ENCODE measurements around the gene GPR132.
A peak's percentile ranks its signal among the peaks of the same experiment; 100 is the strongest.
"Not testable (repeated sequence)": the region's sequence is repeated elsewhere in the genome, so short reads cannot be mapped to it uniquely, and the experiment has no call there.

GPR132 gene

DNA sequence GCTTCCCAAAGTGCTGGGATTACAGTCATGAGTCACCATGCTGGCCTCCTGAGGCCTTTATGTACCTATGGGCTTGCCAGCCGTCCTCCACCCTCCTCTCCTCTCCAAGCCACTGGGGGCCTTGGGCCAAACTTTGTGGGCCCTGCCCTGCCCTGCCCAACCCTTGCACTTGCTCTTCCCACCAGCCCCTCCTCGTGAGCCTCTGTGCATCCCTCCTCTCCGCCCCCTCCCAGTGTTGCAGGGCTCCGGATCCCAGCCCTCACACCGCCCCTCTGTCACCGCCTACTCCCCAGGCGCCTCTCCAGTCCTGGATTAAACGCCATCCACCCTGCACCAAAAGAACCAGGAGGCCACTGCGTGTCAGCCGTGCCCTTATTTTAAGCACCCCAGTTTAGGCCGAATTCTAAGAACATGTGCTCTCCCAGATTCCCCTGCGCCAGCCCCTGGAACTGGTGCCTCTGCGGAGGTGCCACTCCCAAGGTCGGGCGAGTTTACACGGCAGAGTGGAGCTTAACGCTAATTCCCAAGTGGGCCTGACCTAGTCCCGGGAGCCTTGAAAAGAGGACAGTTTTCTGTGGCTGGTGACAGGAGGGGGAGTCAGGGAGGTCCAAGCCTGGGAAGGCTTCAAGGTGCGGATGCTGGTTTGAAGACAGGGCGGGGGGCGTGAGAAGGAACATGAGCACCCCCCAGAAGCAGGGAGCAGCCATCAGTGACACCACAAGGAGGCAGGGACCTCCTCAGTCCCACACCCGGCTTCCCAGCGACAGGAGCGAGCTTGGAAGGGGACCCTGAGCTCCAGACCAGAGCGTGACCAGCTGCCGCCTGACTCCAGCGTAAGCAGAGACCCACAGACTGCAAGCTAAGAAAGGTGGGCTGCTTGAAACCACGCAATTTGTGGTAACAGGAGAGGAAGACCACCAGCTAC, 23.1 kb downstream of the GPR132 start:
- no peak for DNase-seq (ENCODE audit: low spot score)

DNA sequence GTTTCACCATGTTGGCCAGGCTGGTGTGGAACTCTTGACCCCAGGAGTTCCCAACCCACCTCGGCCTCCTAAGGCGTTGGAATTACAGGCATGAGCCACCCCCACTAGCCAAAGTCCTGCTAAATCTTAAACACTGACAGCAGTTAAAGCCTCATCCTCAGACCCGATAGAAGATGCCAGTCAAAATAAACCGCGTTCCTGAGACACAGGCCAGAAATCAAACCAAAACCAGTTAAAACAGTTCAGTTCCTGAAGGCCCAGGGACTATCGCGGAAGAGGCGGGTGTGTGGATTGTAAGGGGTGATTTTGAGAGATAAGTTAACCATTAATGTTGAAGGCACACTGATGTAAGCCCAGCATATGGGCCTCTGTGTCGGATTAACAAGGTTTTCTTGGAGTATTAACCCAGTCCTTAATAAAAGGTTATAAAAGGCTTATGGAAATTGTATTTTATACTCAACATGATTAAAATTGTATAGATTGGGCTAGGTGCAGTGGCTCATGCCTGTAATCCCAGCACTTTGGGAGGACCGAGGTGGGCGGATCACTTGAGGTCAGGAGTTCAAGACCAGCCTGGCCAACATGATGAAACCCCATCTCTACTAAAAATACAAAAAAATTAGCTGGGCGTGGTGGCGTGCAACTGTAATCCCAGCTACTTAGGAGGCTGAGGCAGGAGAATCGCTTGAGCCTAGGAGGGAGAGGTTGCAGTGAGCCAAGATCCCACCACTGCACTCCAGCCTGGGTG, 25.6 kb downstream of the GPR132 start:
- no peak for DNase-seq (ENCODE audit: low spot score)

DNA sequence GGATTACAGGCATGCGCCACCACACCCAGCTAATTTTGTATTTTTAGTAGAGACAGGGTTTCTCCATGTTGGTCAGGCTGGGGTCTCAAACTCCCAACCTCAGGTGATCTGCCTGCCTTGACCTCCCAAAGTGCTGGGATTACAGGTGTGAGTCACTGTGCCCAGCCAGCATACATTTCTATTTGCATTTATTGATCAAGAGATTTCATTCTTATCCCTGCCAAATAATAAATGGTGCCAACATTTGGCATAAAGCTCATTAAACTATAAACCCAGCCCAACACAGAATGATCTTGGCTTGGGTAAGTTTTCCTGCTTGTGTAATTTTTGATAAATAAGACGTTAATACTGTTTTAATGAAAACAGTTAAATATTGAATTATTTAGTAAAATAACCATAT, 29.6 kb downstream of the GPR132 start:
- DNase-seq (ENCODE audit: low spot score): not testable (repeated sequence)

DNA sequence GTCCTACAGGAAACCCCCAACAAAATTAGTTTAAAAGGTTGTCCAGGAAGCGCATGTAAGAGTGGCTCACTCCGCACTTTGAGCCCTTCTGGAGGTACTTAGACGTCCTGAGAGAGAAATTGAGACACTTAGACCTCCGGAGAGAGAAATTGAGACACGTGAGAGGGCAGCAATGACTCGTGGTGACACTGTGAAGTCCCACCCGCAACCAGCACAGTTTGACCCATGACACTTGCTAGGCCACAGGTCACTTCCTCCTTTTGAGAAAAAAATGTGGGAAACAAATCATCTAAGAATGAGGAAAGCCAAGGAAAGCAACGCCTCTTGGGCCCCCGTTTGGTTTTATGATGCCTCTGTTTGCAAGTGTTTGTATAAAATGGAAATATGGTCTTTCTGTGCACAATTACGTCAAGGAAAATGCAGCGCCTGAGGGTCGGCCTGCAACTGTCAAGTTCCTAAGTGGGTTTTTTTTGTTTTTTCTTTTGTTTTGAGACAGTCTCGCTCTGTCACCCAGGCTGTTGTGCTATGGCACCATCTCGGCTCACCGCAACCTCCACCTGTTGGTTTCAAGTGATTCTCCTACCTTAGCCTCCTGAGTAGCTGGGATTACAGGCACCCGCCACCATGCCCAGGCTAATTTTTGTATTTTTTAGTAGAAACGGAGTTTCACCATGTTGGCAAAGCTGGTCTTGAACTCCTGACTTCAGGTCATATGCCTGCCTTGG, 30.8 kb downstream of the GPR132 start:
- no peak for DNase-seq (ENCODE audit: low spot score)

DNA sequence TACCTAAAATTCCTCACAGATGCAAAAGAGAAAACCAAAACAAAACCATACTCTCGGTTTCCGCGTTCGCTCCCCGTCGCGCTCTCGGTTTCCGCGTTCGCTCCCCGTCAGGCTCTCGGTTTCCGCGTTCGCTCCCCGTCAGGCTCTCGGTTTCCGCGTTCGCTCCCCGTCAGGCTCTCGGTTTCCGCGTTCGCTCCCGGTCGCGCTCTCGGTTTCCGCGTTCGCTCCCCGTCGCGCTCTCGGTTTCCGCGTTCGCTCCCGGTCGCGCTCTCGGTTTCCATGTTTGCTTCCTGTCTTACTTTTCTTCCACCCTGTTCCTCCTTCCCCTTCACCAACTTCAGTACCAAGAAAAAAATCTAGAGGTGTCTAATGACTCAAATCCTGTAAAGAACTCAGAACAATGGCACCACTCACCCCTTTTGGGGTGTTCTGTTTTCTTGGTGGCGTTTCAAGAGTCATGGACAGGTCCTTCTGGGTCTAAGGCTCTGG, 31.8 kb downstream of the GPR132 start:
- DNase-seq (ENCODE audit: low spot score): not testable (repeated sequence)

DNA sequence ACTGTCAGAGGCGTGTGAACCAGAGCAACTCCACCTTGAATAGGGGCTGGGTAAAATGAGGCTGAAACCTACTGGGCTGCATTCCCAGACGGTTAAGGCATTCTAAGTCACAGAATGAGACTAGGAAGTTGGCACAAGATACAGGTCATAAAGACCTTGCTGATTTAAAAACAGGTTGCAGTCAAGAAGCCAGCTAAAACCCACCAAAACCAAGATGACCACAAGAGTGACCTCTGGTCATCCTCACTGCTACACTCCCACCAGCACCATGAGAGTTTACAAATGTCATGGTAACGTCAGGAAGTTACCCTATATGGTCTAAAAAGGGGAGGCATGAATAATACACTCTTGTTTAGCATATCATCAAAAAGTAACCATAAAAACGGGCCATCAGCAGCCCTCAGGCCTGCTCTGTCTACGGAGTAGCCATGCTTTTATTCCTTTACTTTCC, 32.8 kb downstream of the GPR132 start:
- DNase-seq (ENCODE audit: low spot score): not testable (repeated sequence)

DNA sequence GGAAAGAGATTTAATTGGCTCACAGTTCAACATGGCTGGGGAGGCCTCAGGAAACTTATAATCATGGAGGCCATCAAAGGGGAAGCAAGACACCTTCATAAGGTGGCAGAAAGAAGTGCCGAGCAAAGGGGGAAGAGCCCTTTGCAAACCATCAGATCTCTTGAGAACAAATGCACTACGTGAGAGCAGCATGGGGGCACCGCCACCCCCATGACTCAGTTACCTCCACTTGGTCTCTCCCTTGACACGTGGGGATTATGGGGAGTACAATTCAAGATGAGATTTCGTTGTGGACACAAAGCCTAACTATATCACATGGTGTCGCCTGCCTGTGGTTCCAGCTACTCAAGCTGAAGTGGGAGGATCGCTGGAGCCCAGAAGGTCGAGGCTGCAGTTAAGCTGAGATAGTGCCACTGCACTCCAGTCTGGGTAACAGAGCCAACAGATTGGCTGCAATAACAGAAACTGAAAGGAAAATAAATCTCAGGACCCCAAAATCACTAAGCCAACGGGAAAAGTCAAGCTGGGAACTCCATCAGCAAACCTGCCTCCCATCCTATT, 34.3 kb downstream of the GPR132 start:
- no peak for DNase-seq (ENCODE audit: low spot score)

DNA sequence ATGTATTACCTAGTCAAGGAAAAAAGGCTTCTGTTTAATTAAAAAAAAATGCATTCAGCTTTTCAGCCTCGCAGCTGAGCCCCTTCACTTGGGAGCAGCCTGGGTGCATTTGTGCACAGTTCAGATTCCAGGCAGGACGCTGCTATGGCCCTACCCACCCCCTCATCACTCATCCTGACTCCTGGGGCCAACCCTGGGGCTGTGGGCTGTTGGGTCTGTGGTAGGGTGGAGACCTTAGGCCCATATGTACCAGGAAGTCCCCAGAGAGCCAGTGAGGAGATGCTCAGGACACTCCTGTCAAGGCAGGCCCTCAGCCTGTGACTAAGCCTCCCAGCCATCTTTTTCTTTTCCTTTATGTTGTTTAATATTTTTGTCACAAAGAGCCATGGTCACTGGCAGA, 35.0 kb downstream of the GPR132 start:
- no peak for DNase-seq (ENCODE audit: low spot score)

DNA sequence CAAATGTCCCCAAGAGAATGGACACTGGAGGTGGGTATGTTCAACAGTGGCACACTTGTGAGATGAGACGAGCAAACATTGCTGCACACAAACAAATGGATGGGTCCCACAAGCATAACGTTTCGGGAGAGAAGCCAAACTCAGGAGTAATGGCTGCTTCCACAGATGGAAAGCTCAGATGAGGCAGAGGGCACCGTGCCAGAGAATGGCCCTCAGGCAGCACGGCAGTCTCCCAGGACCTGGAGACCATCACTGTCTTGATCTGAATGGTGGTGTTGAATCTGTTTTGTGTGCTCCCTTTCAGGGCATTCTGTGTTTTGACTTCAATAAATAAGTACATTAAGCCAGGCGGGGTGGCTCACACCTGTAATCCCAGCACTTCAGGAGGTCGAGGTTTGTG, 35.8 kb downstream of the GPR132 start:
- no peak for DNase-seq (ENCODE audit: low spot score)

DNA sequence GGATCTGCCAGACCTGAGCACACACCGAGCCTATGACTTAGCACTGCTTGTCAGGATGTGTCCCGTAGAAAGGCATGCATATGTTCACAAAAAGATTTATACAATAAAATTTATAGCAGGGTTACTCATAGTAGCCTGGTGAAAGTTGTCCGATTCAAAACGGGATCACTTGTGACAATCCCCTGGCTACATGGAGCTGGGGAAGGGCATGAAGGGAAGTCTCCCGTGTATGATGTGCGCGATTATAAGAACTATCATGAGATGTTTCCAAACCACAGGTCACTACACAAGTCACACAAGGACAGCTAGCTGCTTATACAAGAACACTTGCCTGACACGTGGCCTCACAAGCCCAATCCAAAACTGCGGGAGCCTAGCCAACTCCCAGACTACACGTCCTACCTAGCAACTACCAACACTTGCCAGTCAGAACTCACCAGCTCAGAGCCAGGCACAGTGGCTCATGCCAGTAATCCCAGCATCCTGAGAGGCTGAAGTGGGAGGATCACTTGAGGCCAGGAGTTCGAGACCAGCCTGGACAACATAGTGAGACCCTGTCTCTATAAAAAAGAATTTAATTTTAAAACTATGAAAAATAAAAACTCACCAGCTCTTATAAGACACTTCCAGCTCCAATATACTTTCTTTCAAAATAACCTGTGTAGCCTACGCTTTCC, 36.8 kb downstream of the GPR132 start:
- DNase-seq (ENCODE audit: low spot score): no peak

DNA sequence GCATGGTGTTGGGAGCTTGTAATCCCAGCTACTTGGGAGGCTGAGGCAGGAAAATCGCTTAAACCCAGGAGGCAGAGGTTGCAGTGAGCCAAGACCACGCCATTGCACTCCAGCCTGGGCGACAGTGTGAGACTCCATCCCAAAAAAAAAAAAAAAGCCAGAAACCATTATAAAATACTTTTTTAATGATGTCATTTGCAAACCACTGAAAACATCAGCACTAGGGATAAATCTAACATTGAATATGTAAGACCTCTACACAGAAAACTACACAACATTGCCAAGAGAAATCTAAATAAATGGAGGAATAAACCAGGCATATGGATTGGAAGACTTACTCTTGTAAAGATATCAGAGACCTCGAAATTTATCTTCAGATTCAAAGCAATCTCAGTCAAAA, 37.5 kb downstream of the GPR132 start:
- DNase-seq (ENCODE audit: low spot score): not testable (repeated sequence)

DNA sequence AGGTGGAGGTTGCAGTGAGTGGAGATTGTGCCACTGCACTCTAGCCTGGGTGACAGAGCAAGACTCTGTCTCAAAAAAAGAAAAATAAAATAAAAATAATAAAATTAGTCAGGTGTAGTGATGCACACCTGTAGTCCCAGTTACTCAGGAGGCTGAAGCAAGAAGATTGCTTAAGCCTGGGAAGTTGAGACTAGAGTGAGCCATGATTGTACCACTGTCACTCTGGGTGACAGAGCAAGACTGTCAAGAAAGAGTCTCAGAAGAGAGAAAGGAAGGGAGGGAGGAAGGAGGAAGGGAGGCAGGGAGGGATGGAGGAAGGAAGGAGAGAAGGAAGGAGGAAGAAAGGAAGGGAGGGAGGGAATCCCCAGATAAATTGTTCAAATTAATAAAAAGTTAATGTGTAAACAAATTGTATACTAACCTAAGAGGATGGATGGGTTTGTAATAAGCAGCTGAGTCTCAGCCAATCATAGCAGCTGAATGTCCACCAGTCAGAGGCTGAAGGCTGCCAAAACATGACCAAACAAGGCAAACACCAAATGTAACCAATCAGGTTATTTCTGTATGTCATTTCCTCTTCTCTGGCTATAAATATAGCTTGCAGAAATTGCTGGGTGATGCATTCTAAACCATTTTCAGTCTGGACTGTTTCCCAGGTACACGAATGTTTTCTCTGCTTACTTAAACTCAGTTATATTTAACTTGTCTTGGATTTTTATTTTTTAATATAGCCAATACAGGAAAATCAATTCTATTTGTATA, 38.2 kb downstream of the GPR132 start:
- no peak for DNase-seq (ENCODE audit: low spot score)

DNA sequence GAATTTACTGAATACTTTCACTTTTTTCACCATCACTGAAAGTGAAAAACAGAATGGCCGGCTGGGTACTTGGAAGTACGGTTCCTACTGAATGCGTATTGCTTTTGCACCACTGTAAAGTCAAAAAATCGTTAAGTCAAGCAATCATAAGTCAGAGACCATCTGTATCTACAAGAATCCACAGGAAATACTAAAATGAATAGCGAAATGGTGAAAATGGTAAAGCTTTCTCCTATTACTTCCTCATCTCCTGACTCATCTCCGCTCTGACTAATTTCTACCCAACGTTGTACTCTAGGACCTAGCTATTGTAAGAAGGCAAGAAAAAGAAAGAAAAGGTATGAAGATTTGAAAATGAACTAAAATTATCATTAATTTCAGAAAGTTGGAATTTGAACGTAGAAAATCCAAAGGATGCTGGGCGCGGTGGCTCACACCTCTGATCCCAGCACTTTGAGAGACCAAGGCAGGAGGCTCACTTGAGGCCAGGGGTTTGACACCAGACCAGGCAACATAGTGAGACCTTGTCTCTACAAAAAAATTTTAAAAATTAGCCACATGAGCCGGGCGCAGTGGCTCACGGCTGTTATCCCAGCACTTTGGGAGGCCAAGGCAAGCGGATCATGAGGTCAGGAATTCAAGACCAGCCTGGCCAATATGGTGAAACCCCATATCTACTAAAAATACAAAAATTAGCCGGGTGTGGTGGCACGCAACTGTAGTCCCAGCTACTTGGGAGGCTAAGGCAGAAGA, 39.0 kb downstream of the GPR132 start:
- DNase-seq (ENCODE audit: low spot score): peak; percentile 90

DNA sequence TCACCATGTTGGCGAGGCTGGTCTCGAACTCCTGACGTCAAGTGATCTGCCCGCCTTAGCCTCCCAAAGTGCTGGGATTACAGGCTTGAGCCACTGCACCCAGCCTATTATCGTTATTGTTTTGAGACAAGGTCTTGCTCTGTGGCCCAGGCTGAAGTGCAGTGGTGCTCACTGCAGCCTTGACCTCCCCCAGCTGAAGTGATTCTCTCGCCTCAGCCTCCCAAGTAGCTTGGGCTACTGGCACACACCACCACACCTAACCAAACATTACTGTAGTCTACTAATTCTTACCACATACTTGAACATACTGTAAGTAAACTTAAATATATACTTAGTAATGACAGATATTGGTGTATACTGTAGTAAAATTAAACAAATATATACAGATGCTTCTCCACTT, 39.8 kb downstream of the GPR132 start:
- DNase-seq (ENCODE audit: low spot score): no peak

DNA sequence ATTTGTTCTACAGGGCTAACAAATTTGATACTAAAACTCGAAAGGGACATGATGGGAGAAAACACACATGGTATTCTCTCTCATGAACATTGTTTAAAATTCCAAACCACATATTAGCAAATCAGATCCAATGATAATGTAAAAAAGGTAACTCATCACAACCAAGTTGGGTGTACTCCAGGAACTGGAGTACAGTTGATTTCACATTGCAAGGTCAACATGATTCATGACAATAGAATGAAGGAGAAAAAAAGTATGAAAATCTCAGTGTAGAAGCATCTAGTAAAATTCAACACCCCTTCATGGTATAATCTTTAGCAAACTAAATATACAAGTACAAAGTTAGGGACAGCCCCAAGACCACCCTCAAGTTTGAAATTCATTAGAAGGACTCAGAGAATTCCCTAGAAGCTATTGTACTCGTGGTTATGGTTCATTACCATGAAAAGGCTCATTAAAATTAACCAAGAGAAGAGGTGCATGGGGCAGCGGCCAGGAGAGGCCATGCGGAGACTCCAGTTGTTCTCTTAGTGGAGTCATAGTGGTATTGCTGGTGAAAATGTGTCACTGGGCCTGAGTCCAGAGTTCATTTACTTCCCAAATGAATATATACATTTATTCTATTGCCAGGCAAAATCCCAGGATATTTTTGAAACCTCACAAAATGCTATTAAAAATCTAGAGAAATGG, 41.3 kb downstream of the GPR132 start:
- DNase-seq (ENCODE audit: low spot score): no peak

DNA sequence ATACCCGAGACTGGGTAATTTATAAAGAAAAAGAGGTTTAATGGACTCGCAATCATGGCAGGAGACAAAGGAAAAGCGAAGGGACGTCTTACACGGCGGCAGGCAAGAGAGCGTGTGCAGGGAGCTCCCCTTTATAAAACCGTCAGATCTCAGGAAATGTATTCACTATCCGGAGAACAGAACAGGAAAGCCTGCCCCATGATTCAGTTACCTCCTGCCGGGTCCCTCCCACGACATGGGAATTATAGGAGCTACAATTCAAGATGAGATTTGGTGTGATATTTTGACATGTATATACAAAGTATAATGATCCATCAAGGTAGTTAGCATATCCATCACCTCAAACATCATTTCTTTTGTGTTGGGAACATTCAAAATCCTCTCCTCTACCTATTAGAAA, 42.1 kb downstream of the GPR132 start:
- no peak for DNase-seq (ENCODE audit: low spot score)

DNA sequence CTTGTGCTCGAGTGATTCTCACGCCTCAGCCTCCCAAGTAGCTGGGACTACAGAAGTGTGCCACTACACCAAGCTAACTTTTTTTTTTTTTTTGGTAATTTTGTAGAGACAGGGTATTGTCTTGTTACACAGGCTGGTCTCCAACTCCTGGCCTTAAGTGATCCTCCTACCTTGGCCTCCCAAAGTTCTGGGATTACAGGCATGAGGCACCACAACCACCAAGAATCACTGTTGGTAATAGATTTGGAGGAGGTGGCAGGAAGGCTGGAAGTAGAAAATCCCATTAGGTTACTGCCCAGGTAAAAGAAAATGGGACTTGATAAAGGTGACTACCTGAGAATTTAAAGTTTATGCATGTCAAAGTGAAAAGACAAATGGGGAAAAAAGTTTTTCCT, 43.0 kb downstream of the GPR132 start:
- no peak for DNase-seq (ENCODE audit: low spot score)

DNA sequence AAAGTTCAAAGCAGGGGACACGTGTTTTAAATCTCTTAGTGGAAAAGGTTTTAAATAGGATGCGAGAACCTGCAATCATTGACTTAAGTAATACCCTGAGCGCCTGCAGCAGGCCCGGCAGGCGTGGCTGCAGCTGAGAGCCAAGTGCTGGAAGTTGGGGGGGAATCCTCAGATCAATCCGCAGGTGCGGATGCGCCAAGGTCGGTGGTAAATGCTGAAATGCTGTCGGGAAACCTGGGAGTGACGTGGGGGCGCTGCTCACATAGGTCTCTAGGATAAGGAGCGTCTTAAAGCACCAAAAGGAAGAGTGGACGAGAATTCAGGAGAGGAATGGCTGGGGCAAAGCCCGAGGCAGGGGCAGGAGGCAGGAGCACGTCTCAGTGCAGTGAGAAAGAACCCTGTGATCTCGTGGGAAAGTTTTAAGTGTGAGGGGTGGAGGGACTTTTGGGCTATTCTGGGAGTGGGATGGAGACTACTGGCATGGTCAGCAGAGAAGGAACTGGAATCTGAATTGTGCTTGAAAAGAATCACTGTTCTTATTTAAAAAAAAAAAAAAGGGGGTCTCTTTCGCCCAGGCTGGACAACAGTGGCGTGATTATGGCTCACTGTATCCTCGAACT, 43.5 kb downstream of the GPR132 start:
- peak; percentile 38 for DNase-seq (ENCODE audit: low spot score)

Data from activated CD4-positive, alpha-beta T cell treated with anti-CD3 and anti-CD28 coated beads, Interleukin-2, Interleukin-4, amounts not matched to agents 100 ng/mL and 50 ng/mL, durations not matched to agents 16 hours and 8 hours (primary cell).